Vagina (tissue), 2 donors: ENCODE measurements around the gene ZFX. TPM values are rescaled to one million over a fixed set of nuclear protein-coding genes. Genes with fewer than 3 reads are reported as not detected.
"Not testable (repeated sequence)": the region's sequence is repeated elsewhere in the genome, so short reads cannot be mapped to it uniquely, and the experiment has no call there.

Source experiments
- DNase-seq, 2 donors: peaks; one replicate each; pipeline ENCODE4 v3.0.0-alpha.2; 2017; ENCODE audit errors: extremely low spot score in 2 of 2
- H3K27ac ChIP-seq: fragments of 200-600 bp; sonication (generic); one replicate; pipeline ENCODE4 v1.5.1; 2019
- H3K27me3 ChIP-seq: fragments of 200-600 bp; sonication (generic); one replicate; pipeline ENCODE4 v1.5.1; 2019
- H3K36me3 ChIP-seq, 2 donors: fragments of 200-600 bp; sonication (generic); one replicate each; pipeline ENCODE4 v1.5.1; 2017 to 2019
- H3K4me1 ChIP-seq: fragments of 200-600 bp; sonication (generic); one replicate; pipeline ENCODE4 v1.5.1; 2019
- H3K4me3 ChIP-seq, 2 donors: fragments of 200-600 bp; sonication (generic); 1 replicate in 1 of 2; 2 replicates in 1 of 2; pipeline ENCODE4 v1.5.1; 2016 to 2019
- H3K9me3 ChIP-seq: fragments of 200-600 bp; sonication (generic); one replicate; pipeline ENCODE4 v1.5.1; 2019
- CTCF ChIP-seq, 3 experiments: fragments of 450-650 bp in 2 of 3; fragments of 200-600 bp in 1 of 3; sonication (generic) in 1 of 3; IDR thresholded peaks; one replicate each; pipeline ENCODE4 v1.5.1; 2017 to 2019; ENCODE audit warnings: antibody characterized with exemption in 3 of 3, mild to moderate bottlenecking in 2 of 3, moderate library complexity in 2 of 3
- POLR2A ChIP-seq, 2 donors: fragments of 450-650 bp; IDR thresholded peaks; one replicate each; pipeline ENCODE4 v1.6.1; 2017; ENCODE audit warnings: antibody characterized with exemption in 2 of 2, mild to moderate bottlenecking in 2 of 2, moderate library complexity in 2 of 2
- POLR2AphosphoS5 ChIP-seq, 2 donors: sonication (generic); formaldehyde crosslinking; IDR thresholded peaks; one replicate each; pipeline ENCODE4 v1.9.0; 2017; ENCODE audit warnings: antibody characterized with exemption in 2 of 2, mild to moderate bottlenecking in 2 of 2, low read depth in 1 of 2; ENCODE audit not compliant: insufficient read depth in 1 of 2
- intact Hi-C: fragments of 100-400 bp; cut with DNase I; formaldehyde crosslinking; loops from one replicate; pipeline ENCODE4 v1.15.1; 2023
- total RNA-seq: library from RNA; depleted of rRNA; stranded (reverse); fragments of >200 nt; gene quantifications from one replicate; pipeline ENCODE4 v1.2.3, GENCODE V29; 2016

The ZFX gene
- total RNA-seq, 1 donor from 2014 or later: 62.4 TPM

- intact Hi-C loops: no loop called here
- Histone ChIP-seq H3K36me3 (no peaks in the 10 kb centered on the region), H3K27me3 (no peaks in the 10 kb centered on the region), H3K4me1 (peaks cover 81% of the 10 kb centered on the region), H3K4me3 (peak overlapping the region; percentile 71 to 87), H3K27ac (peak overlapping the region; percentile 99), H3K9me3 (no peaks in the 10 kb centered on the region)
- TF ChIP-seq POLR2AphosphoS5 (IDR thresholded peaks at IDR 0.05; ENCODE audit: insufficient read depth in 1 of 2, low read depth in 1 of 2): no peak
- TF ChIP-seq POLR2A (IDR thresholded peaks at IDR 0.05): no peak
- TF ChIP-seq CTCF (IDR thresholded peaks at IDR 0.05): no peak
- no peak for DNase-seq
Observed at GRCh38 chrX:24151513-24151912, 2.0 kb downstream of the ZFX start.

GRCh38 chrX:24153178-24153795, 3.8 kb downstream of the ZFX start:
- intact Hi-C loops: no loop called here
- no peak for DNase-seq
- peak overlapping the region in 1 of 2 donors; percentile 7 for H3K4me3 ChIP-seq

GRCh38 chrX:24153796-24154189, 4.3 kb downstream of the ZFX start:
- no peaks in the 10 kb centered on the region for H3K27me3 ChIP-seq
- peak overlapping the region; percentile 37 for H3K27ac ChIP-seq
- H3K4me1 ChIP-seq: peaks cover 79% of the 10 kb centered on the region
- no peak overlapping the region for H3K4me3 ChIP-seq
- intact Hi-C loops: no loop called here
- TF ChIP-seq POLR2A (IDR thresholded peaks at IDR 0.05): no peak
- TF ChIP-seq POLR2AphosphoS5 (IDR thresholded peaks at IDR 0.05; ENCODE audit: insufficient read depth in 1 of 2, low read depth in 1 of 2): no peak
- no peak for TF ChIP-seq CTCF (IDR thresholded peaks at IDR 0.05)
- H3K9me3 ChIP-seq: no peaks in the 10 kb centered on the region
- no peaks in the 10 kb centered on the region for H3K36me3 ChIP-seq
- DNase-seq: no peak

More at GRCh38 chrX:24153178-24153795, 3.8 kb downstream of the ZFX start:
- H3K4me1 ChIP-seq: peaks cover 79% of the 10 kb centered on the region
- H3K36me3 ChIP-seq: no peaks in the 10 kb centered on the region
- TF ChIP-seq CTCF (IDR thresholded peaks at IDR 0.05) (no peak), POLR2A (IDR thresholded peaks at IDR 0.05) (no peak), POLR2AphosphoS5 (IDR thresholded peaks at IDR 0.05; ENCODE audit: insufficient read depth in 1 of 2, low read depth in 1 of 2) (no peak)
- H3K9me3 ChIP-seq: no peaks in the 10 kb centered on the region
- peak overlapping the region; percentile 37 for H3K27ac ChIP-seq
- no peaks in the 10 kb centered on the region for H3K27me3 ChIP-seq

- H3K4me1 ChIP-seq: peaks cover 86% of the 10 kb centered on the region
- no peak for TF ChIP-seq POLR2A (IDR thresholded peaks at IDR 0.05)
- TF ChIP-seq POLR2AphosphoS5 (IDR thresholded peaks at IDR 0.05; ENCODE audit: insufficient read depth in 1 of 2, low read depth in 1 of 2): no peak
- TF ChIP-seq CTCF (IDR thresholded peaks at IDR 0.05): no peak
- no peak overlapping the region for H3K4me3 ChIP-seq
- no peak for DNase-seq
- no peaks in the 10 kb centered on the region for H3K9me3 ChIP-seq
- H3K27me3 ChIP-seq: no peaks in the 10 kb centered on the region
- intact Hi-C loops: no loop called here
- H3K36me3 ChIP-seq: no peaks in the 10 kb centered on the region
- no peak overlapping the region for H3K27ac ChIP-seq
Observed at GRCh38 chrX:24154490-24155034, 5.0 kb downstream of the ZFX start.

- DNase-seq, H3K27ac ChIP-seq, intact Hi-C loops, H3K9me3 ChIP-seq, H3K27me3 ChIP-seq, H3K4me3 ChIP-seq, H3K36me3 ChIP-seq: not testable (repeated sequence)
- peaks cover 91% of the 10 kb centered on the region for H3K4me1 ChIP-seq
Observed at GRCh38 chrX:24155747-24156146, 6.2 kb downstream of the ZFX start.
